ENCODE data around the gene OVCH1.
"Not testable (repeated sequence)": the region's sequence is repeated elsewhere in the genome, so short reads cannot be mapped to it uniquely, and the experiment has no call there.

Gene OVCH1

GRCh38 chr12:29505122-29505521, 7.6 kb upstream of the OVCH1 start:
- no peak for DNase-seq (ENCODE audit: low read depth, low spot score)

GRCh38 chr12:29503283-29503682, 5.8 kb upstream of the OVCH1 start:
- DNase-seq (ENCODE audit: low read depth, low spot score) = no peak

GRCh38 chr12:29499235-29499634, 1.7 kb upstream of the OVCH1 start:
- DNase-seq (ENCODE audit: low read depth, low spot score) = no peak

GRCh38 chr12:29492891-29493290, 4.6 kb downstream of the OVCH1 start:
- DNase-seq (ENCODE audit: low read depth, low spot score) = no peak

GRCh38 chr12:29486972-29487371, 10.5 kb downstream of the OVCH1 start:
- no peak for DNase-seq (ENCODE audit: low read depth, low spot score)

GRCh38 chr12:29463198-29463597, 34.3 kb downstream of the OVCH1 start:
- no peak for DNase-seq (ENCODE audit: low read depth, low spot score)

GRCh38 chr12:29460082-29460481, 37.4 kb downstream of the OVCH1 start:
- DNase-seq (ENCODE audit: low read depth, low spot score) = no peak

- DNase-seq (ENCODE audit: low read depth, low spot score) = no peak
Observed at GRCh38 chr12:29455087-29455486, 42.4 kb downstream of the OVCH1 start.

- DNase-seq (ENCODE audit: low read depth, low spot score) = no peak
Observed at GRCh38 chr12:29451888-29452287, 45.6 kb downstream of the OVCH1 start.

- DNase-seq (ENCODE audit: low read depth, low spot score) = no peak
Observed at GRCh38 chr12:29448157-29448556, 49.3 kb downstream of the OVCH1 start.

- DNase-seq (ENCODE audit: low read depth, low spot score) = no peak
Observed at GRCh38 chr12:29447285-29447975, 50.1 kb downstream of the OVCH1 start.

GRCh38 chr12:29439506-29439905, 58.0 kb downstream of the OVCH1 start:
- DNase-seq (ENCODE audit: low read depth, low spot score) = no peak

GRCh38 chr12:29438752-29439408, 58.6 kb downstream of the OVCH1 start:
- no peak for DNase-seq (ENCODE audit: low read depth, low spot score)

GRCh38 chr12:29437575-29437974, 59.9 kb downstream of the OVCH1 start:
- no peak for DNase-seq (ENCODE audit: low read depth, low spot score)

GRCh38 chr12:29436815-29437214, 60.7 kb downstream of the OVCH1 start:
- not testable (repeated sequence) for DNase-seq (ENCODE audit: low read depth, low spot score)

- DNase-seq (ENCODE audit: low read depth, low spot score) = no peak
Observed at GRCh38 chr12:29431513-29431912, 66.0 kb downstream of the OVCH1 start.

GRCh38 chr12:29430716-29431044, 66.8 kb downstream of the OVCH1 start:
- no peak for DNase-seq (ENCODE audit: low read depth, low spot score)

GRCh38 chr12:29429999-29430715, 67.3 kb downstream of the OVCH1 start:
- DNase-seq (ENCODE audit: low read depth, low spot score) = no peak

- no peak for DNase-seq (ENCODE audit: low read depth, low spot score)
Observed at GRCh38 chr12:29428633-29429032, 68.9 kb downstream of the OVCH1 start.

GRCh38 chr12:29427964-29428363, 69.5 kb downstream of the OVCH1 start:
- no peak for DNase-seq (ENCODE audit: low read depth, low spot score)

GRCh38 chr12:29426498-29426897, 71.0 kb downstream of the OVCH1 start:
- no peak for DNase-seq (ENCODE audit: low read depth, low spot score)

- no peak for DNase-seq (ENCODE audit: low read depth, low spot score)
Observed at GRCh38 chr12:29425722-29426121, 71.8 kb downstream of the OVCH1 start.

GRCh38 chr12:29416748-29417147, 80.7 kb downstream of the OVCH1 start:
- no peak for DNase-seq (ENCODE audit: low read depth, low spot score)
